NB4 (cell line): ENCODE data around the gene DNM1.

Experiments used
- DNase-seq: peaks from one replicate; pipeline ENCODE4 v3.0.0; 2010; ENCODE audit warnings: low read depth
- H3K4me3 ChIP-seq: one replicate; pipeline ENCODE4 v1.5.1; 2011; ENCODE audit warnings: mild to moderate bottlenecking, low read depth, low read length, moderate library complexity
- MYC ChIP-seq: IDR thresholded peaks from 2 replicates; pipeline ENCODE4 v1.6.1; 2011; ENCODE audit warnings: low read depth, low read length
- POLR2A ChIP-seq: IDR thresholded peaks from 2 replicates; pipeline ENCODE4 v1.6.1; 2011; ENCODE audit warnings: mild to moderate bottlenecking; ENCODE audit not compliant: insufficient read length; ENCODE audit errors: extremely low read depth
- TF ChIP-seq, protein P1 (sequence below): IDR thresholded peaks from 2 replicates; pipeline ENCODE4 v1.6.1; 2011; ENCODE audit warnings: low read depth, low read length
- TF ChIP-seq, protein P2 (sequence below): IDR thresholded peaks from one replicate; pipeline ENCODE4 v1.5.1; 2012; ENCODE audit warnings: low read depth, low read length

DNM1 gene

DNA sequence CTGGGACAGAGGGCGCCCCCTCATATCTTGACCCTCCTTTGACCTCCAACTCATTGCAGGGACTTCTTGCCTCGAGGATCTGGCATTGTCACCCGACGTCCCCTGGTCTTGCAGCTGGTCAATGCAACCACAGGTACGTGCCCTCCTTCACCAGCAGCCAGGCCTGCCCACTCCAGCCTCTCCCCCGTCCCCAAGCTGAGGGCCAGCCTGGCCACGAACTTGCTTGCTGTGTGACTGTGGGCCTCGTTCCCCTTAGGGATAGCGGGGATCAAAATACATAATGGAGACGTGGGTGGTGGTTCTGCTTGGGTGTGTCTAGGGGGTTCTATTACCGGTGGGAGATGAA, 15.0 kb downstream of the DNM1 start:
- H3K4me3 ChIP-seq, result no peak overlapping the region
- TF ChIP-seq, protein P1, sequence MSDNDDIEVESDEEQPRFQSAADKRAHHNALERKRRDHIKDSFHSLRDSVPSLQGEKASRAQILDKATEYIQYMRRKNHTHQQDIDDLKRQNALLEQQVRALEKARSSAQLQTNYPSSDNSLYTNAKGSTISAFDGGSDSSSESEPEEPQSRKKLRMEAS, result no peak
- TF ChIP-seq POLR2A, result no peak
- TF ChIP-seq, protein P2, sequence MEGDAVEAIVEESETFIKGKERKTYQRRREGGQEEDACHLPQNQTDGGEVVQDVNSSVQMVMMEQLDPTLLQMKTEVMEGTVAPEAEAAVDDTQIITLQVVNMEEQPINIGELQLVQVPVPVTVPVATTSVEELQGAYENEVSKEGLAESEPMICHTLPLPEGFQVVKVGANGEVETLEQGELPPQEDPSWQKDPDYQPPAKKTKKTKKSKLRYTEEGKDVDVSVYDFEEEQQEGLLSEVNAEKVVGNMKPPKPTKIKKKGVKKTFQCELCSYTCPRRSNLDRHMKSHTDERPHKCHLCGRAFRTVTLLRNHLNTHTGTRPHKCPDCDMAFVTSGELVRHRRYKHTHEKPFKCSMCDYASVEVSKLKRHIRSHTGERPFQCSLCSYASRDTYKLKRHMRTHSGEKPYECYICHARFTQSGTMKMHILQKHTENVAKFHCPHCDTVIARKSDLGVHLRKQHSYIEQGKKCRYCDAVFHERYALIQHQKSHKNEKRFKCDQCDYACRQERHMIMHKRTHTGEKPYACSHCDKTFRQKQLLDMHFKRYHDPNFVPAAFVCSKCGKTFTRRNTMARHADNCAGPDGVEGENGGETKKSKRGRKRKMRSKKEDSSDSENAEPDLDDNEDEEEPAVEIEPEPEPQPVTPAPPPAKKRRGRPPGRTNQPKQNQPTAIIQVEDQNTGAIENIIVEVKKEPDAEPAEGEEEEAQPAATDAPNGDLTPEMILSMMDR, result no peak
- DNase-seq, result no peak

DNA sequence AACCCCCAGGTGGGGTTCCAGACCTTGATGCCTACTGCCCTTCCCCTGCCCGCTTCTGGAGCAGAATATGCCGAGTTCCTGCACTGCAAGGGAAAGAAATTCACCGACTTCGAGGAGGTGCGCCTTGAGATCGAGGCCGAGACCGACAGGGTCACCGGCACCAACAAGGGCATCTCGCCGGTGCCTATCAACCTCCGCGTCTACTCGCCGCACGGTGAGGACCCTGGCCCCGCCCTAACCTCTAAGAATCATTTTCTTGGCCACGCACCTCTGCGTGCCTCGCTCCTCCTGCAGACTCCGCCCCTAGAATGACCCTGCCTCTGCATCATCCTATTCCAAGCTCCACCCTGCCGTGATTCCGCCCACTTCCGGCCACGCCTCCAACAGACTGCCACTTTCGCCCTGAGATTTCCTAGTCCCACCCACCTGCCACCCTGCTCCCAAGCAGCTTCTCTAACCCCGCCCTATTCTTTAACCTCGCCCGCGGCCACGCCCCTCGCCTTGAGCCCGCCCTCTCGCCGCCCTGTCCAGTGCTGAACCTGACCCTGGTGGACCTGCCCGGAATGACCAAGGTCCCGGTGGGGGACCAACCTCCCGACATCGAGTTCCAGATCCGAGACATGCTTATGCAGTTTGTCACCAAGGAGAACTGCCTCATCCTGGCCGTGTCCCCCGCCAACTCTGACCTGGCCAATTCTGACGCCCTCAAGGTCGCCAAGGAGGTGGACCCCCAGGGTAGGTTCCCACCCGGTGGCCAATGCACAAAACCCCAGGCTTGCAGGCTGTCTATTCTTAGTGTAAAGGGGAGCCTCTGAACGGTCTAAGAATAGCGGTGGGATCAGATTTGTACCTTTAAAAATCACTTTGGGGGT, 15.6 kb downstream of the DNM1 start:
- peak; percentile 83 for DNase-seq
- no peak overlapping the region for H3K4me3 ChIP-seq
- TF ChIP-seq MYC (no peak), POLR2A (no peak)
- TF ChIP-seq, protein P1, result no peak
- TF ChIP-seq, protein P2, result no peak

DNA sequence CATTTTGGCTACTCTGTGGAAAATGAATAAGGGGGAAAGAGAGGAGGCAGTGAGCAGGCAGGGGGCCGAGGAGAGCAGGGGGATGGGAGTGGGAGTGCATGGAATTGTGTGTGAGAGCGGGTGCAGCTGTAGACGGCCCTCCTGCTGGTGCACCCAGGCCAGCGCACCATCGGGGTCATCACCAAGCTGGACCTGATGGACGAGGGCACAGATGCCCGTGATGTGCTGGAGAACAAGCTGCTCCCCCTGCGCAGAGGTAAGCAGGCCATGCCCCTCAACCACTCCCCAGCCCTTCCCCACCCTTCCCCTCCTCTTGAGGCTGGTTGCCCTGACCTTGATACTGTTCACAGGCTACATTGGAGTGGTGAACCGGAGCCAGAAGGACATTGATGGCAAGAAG, 16.7 kb downstream of the DNM1 start:
- no peak overlapping the region for H3K4me3 ChIP-seq
- no peak for DNase-seq
- TF ChIP-seq, protein P1, result no peak
- TF ChIP-seq, protein P2, result no peak
- no peak for TF ChIP-seq MYC
- TF ChIP-seq POLR2A, result no peak

DNA sequence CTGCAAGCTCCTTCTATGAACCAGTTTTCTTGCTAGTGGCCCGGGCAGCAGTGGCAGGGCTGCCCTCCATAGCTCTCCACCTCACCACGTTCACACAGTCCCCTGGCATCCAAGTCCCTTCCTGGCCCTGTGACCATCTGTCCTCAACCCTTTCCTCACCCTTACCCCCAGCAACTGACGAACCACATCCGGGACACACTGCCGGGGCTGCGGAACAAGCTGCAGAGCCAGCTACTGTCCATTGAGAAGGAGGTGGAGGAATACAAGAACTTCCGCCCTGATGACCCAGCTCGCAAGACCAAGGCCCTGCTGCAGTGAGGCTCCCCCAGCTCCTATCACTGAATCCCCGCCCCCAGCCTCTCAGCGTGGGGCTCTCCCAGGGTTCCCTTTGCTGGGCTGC, 18.8 kb downstream of the DNM1 start:
- H3K4me3 ChIP-seq, result no peak overlapping the region
- TF ChIP-seq POLR2A (no peak), MYC (no peak)
- TF ChIP-seq, protein P2, result no peak
- TF ChIP-seq, protein P1, result no peak
- DNase-seq, result no peak

DNA sequence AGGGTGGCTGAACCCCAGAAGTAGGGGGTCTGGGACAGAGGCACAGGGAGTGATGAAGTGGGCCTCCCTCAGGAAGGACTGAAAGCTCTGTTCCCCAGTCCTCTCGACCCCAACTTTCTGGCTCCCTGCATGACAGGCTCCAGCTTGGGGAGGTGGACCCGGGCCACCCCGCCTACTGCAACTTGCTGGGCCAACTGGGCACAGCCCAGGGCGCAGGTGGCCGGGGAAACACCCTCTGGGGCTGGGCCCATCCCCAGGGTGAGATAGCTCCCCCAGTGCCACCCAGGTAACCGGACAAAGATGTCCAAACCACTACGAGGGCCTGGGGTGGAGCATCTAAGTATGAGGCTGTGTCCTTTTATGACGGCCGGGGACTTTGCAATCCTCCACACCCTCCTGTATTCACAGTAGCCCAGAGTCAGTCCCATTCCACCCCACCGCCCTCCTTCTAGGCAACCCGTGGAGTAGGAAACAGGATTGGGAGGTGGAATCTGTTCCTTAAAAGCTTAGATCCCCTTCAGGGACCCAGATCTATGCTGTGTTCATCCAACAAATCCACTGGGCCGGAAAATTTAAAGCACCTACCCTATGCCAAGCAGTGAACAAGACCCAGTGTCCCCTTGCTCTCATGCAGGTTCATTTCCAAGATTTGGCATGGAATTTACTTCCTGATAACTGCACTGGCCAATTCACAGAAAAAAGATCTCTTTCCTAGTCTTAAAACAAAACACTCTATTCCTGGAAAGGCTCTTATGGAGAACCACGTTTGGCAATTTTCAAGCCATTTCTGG, 19.9 kb downstream of the DNM1 start:
- H3K4me3 ChIP-seq, result no peak overlapping the region
- TF ChIP-seq POLR2A, result no peak
- no peak for TF ChIP-seq MYC
- TF ChIP-seq, protein P2, result no peak
- TF ChIP-seq, protein P1, result no peak
- DNase-seq, result no peak
